ENCODE results near the gene RTRAF. TPM values are rescaled to one million over a fixed set of nuclear protein-coding genes. Genes with fewer than 3 reads are reported as not detected.

The RTRAF gene
- total RNA-seq, 2 experiments from 2014 or later, result 213 to 244 TPM

DNA sequence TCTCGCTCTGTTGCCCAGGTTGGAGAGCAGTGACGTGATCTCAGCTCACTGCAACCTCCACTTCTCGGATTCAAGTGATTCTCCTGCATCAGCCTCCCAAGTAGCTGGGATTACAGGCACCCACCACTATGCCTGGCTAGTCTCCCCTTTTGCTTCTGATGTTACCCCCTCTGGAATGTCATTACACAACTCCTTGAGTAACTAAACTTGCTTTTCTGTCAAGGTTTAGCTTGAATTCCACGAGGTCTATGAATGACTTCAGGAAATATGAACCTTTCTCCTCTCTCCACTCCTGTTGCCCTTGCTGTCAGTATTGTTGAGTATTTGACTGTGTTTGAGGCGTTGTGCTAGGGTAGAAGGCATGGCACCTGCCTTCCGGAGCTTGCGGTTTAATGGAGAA lies 16.8 kb upstream of the RTRAF start:
- no peak overlapping the region for H3K4me3 ChIP-seq (ENCODE audit: low read depth, low read length, poor library complexity, severe bottlenecking)
- no peaks in the 10 kb centered on the region for H3K36me3 ChIP-seq (ENCODE audit: insufficient read depth, low read length)
- H3K4me2 ChIP-seq (ENCODE audit: low read length), result no peak overlapping the region
- no peaks in the 10 kb centered on the region for H3K79me2 ChIP-seq (ENCODE audit: insufficient read depth, low read depth, low read length)
- ChIA-PET POLR2A (interaction anchor here (0.5 to 0.6 kb wide), 2 partner anchors 161 to 182 kb away, joined by 3 to 5 read pairs; no protein-coding TSS in a partner anchor), CTCF (ENCODE audit: unreplicated experiment) (no interaction called here)
- H3K9me3 ChIP-seq (ENCODE audit: low read length), result no peaks in the 10 kb centered on the region
- no peak for TF ChIP-seq EZH2phosphoT487 (IDR thresholded peaks at IDR 0.05; ENCODE audit: borderline replicate concordance, low read depth, low read length)
- TF ChIP-seq, protein P1, sequence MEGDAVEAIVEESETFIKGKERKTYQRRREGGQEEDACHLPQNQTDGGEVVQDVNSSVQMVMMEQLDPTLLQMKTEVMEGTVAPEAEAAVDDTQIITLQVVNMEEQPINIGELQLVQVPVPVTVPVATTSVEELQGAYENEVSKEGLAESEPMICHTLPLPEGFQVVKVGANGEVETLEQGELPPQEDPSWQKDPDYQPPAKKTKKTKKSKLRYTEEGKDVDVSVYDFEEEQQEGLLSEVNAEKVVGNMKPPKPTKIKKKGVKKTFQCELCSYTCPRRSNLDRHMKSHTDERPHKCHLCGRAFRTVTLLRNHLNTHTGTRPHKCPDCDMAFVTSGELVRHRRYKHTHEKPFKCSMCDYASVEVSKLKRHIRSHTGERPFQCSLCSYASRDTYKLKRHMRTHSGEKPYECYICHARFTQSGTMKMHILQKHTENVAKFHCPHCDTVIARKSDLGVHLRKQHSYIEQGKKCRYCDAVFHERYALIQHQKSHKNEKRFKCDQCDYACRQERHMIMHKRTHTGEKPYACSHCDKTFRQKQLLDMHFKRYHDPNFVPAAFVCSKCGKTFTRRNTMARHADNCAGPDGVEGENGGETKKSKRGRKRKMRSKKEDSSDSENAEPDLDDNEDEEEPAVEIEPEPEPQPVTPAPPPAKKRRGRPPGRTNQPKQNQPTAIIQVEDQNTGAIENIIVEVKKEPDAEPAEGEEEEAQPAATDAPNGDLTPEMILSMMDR (conservative IDR thresholded peaks at IDR 0.05; ENCODE audit: low read length), result no peak
- no peak for DNase-seq (ENCODE audit: low spot score)
- H3K9me2 ChIP-seq (ENCODE audit: insufficient read depth, low read length), result no peaks in the 10 kb centered on the region
- no peak overlapping the region for H2AFZ ChIP-seq (ENCODE audit: low read length)
- intact Hi-C loops (cut with micrococcal nuclease; ENCODE audit: unreplicated experiment), result no loop called here
- no peak overlapping the region for H3K27ac ChIP-seq (ENCODE audit: low read depth, low read length, poor library complexity, severe bottlenecking)
- H3K4me1 ChIP-seq (ENCODE audit: insufficient read depth, low read length, poor library complexity, severe bottlenecking), result no peaks in the 10 kb centered on the region
- H4K20me1 ChIP-seq (ENCODE audit: insufficient read depth, low read length), result no peaks in the 10 kb centered on the region
- BruUV-seq (replicated peaks), result no TSS peak

DNA sequence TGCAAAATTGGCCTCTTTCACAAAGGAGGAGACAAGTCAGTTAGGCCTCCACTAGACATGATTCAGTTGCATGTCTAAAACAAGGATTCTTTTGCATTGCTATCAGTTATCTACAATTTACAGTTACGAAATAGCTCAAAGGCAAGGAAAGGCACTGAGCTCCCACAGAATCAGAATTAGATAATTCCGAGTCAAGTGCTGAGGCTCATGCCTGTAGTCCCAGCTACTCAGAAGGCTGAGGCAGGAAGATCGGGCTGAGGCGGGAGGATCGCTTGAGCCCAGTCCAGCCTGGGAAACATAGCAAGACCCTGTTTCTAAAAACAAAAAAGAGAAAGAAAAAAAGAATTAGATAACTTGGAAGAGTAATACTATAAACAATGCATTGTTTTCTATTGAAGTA lies 12.3 kb upstream of the RTRAF start:
- no peaks in the 10 kb centered on the region for H4K20me1 ChIP-seq (ENCODE audit: insufficient read depth, low read length)
- ChIA-PET POLR2A (interaction anchor here (0.6 to 1.5 kb wide), 3 partner anchors 9 to 183 kb away, joined by 3 to 4 read pairs (median 4); no protein-coding TSS in a partner anchor), CTCF (ENCODE audit: unreplicated experiment) (interaction anchor here (0.8 kb wide), 1 partner anchor 10 kb away, joined by 3 read pairs; no protein-coding TSS in a partner anchor)
- TF ChIP-seq, protein P1 (conservative IDR thresholded peaks at IDR 0.05; ENCODE audit: low read length), result no peak
- no peak for TF ChIP-seq EZH2phosphoT487 (IDR thresholded peaks at IDR 0.05; ENCODE audit: borderline replicate concordance, low read depth, low read length)
- no peaks in the 10 kb centered on the region for H3K79me2 ChIP-seq (ENCODE audit: insufficient read depth, low read depth, low read length)
- no peak overlapping the region for H3K4me3 ChIP-seq (ENCODE audit: low read depth, low read length, poor library complexity, severe bottlenecking)
- H3K4me1 ChIP-seq (ENCODE audit: insufficient read depth, low read length, poor library complexity, severe bottlenecking), result no peaks in the 10 kb centered on the region
- intact Hi-C loops (cut with micrococcal nuclease; ENCODE audit: unreplicated experiment), result loop anchor here (5.0 kb wide), 1 partner anchor 155 kb away; no protein-coding TSS in a partner anchor
- H3K4me2 ChIP-seq (ENCODE audit: low read length), result no peak overlapping the region
- H3K9me3 ChIP-seq (ENCODE audit: low read length), result no peaks in the 10 kb centered on the region
- no peaks in the 10 kb centered on the region for H3K9me2 ChIP-seq (ENCODE audit: insufficient read depth, low read length)
- DNase-seq (ENCODE audit: low spot score), result no peak
- BruUV-seq (replicated peaks), result no TSS peak
- H3K36me3 ChIP-seq (ENCODE audit: insufficient read depth, low read length), result no peaks in the 10 kb centered on the region
- H2AFZ ChIP-seq (ENCODE audit: low read length), result no peak overlapping the region
- H3K27ac ChIP-seq (ENCODE audit: low read depth, low read length, poor library complexity, severe bottlenecking), result no peak overlapping the region

DNA sequence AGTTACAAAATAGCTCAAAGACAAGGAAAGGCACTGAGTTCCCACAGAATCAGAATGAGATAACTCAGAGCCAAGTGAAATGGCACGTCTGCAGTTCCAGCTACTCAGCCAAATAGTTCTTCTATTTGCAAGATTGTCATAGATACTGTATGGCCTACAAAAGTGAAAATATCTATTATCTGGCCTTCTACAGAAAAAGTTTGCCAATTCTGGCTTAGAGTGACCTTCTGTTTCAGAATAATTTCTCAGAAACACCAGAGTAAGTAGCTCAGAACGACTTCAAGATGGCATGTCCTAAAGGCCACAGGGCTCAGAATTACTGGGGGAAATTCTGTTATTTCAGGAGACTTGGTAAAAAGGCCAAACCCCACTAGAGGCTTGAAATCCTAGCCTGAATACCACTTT lies 10.7 kb upstream of the RTRAF start:
- Histone ChIP-seq H3K4me1 (ENCODE audit: insufficient read depth, low read length, poor library complexity, severe bottlenecking) (no peaks in the 10 kb centered on the region), H3K36me3 (ENCODE audit: insufficient read depth, low read length) (no peaks in the 10 kb centered on the region), H3K27ac (ENCODE audit: low read depth, low read length, poor library complexity, severe bottlenecking) (no peak overlapping the region), H2AFZ (ENCODE audit: low read length) (no peak overlapping the region; the same call in 1 of the 2 replicates), H3K9me2 (ENCODE audit: insufficient read depth, low read length) (no peaks in the 10 kb centered on the region), H4K20me1 (ENCODE audit: insufficient read depth, low read length) (no peaks in the 10 kb centered on the region), H3K9me3 (ENCODE audit: low read length) (no peaks in the 10 kb centered on the region), H3K79me2 (ENCODE audit: insufficient read depth, low read depth, low read length) (no peaks in the 10 kb centered on the region), H3K4me3 (ENCODE audit: low read depth, low read length, poor library complexity, severe bottlenecking) (no peak overlapping the region), H3K4me2 (ENCODE audit: low read length) (no peak overlapping the region)
- BruUV-seq (replicated peaks), result no TSS peak
- CTCF ChIA-PET (ENCODE audit: unreplicated experiment), result no interaction called here
- intact Hi-C loops (cut with micrococcal nuclease; ENCODE audit: unreplicated experiment), result loop anchor here (1.0 to 5.0 kb wide), 3 partner anchors 134 to 198 kb away; no protein-coding TSS in a partner anchor
- DNase-seq (ENCODE audit: low spot score), result no peak
- POLR2A ChIA-PET, result interaction anchor here (1.1 to 1.5 kb wide), 4 partner anchors 10 to 198 kb away, joined by 3 to 4 read pairs (median 4); no protein-coding TSS in a partner anchor
- TF ChIP-seq, protein P1 (conservative IDR thresholded peaks at IDR 0.05; ENCODE audit: low read length), result no peak
- TF ChIP-seq EZH2phosphoT487 (IDR thresholded peaks at IDR 0.05; ENCODE audit: borderline replicate concordance, low read depth, low read length), result no peak

Data from OCI-LY7 (cell line).